DMS153 treated with DMSO at 0.1 percent for 48 hours (cell line): ENCODE data around the gene MYO9A.
"Not testable (repeated sequence)": the region's sequence is repeated elsewhere in the genome, so short reads cannot be mapped to it uniquely, and the experiment has no call there.

ENCODE experiments used
- DNase-seq: peaks from one replicate; lab custom pipeline; 2025; ENCODE audit not compliant: unreplicated experiment; lab: John Stamatoyannopoulos, UW

The MYO9A gene

DNA sequence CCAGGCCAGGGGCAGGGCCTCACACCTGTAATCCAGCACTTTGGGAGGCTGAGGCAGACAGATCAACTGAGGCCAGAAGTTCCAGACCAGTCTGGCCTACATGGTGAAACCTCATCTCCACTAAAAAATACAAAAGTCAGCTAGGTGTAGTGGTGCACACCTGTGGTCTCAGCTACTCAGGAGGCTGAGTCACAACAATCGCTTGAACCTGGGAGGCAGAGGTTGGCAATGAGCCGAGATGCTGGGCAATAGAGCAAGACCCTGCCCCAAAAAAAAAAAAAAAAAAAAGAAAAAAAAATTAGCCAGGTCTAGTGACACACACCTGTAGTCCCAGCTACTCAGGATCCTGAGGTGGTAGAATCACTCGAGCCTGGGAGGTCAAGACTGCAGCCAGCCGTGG lies 18.8 kb downstream of the MYO9A start:
- no peak for DNase-seq

DNA sequence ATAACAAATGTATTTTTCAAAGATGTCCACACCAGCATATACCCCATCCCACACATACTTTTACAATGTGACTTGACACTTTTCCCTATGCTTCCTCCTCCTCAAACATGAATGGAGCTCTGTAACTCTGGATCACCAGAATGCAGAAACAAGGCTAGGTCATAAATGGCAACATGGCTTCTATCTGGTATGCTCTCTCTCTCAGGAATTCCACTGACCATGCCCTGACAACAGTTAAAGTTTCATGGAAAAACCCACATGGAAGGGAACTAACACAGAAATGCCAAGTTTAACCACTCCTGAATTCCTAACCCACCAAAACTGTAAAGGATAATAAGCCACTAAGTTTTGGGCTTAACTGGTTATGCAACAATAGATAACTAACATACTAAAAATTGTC lies 19.9 kb downstream of the MYO9A start:
- DNase-seq: no peak

DNA sequence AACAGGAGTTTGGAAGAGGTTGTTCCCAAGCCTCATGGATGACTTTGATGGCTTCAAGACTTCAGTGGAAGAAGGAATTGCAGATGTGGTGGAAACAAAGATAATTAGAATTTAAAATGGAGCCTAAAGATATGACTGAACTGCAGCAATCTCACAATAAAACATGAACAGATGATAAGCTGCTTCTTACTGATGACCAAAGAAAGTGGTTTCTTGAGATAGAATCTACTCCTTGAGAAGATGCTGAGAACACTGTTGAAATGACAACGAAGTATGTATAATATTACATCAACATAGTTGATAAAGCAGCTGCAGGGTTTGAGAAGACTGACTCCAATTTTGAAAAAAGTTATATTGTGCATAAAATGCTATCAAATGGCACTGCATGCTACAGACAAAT lies 21.2 kb downstream of the MYO9A start:
- no peak for DNase-seq

- DNase-seq: no peak
These were observed 25.3 kb downstream of the MYO9A start for GRCh38 chr15:72092691-72093090.

- no peak for DNase-seq
These were observed 25.9 kb downstream of the MYO9A start for GRCh38 chr15:72092006-72092405.

- DNase-seq: no peak
These were observed 30.9 kb downstream of the MYO9A start for GRCh38 chr15:72086920-72087648.

DNA sequence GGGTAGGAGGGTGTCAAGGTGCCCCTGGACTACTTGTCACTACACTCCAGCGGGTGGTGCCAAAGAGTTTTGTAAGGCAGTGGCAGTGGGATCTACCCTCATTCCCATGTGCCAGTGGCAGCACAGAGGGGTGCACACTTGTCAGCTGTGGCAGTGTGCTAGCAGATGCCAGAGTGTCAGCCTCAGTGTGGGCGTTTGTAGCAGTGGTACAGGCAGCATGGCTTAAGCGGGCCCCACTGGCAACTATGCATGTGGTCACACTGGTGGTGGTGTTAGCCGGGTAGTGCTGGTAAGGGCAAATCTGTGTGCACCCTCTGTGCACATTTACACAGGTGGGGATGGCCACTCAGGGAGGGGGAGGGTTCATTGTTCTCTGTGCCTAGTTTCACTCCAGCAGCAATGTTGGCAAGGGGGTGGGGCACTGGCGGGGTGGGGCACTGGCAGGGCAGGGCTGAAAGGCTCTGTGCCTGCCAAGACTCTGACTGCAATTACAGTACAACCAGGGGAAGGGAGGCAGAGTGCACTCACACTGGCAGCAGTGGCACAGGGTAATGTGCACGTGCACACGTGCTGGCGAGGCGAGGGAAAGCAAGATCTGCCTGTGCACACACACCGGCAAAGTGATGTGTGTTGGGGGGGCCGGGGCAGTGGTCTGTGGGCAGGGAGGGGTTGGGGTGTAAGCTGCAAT lies 31.8 kb downstream of the MYO9A start:
- no peak for DNase-seq

DNA sequence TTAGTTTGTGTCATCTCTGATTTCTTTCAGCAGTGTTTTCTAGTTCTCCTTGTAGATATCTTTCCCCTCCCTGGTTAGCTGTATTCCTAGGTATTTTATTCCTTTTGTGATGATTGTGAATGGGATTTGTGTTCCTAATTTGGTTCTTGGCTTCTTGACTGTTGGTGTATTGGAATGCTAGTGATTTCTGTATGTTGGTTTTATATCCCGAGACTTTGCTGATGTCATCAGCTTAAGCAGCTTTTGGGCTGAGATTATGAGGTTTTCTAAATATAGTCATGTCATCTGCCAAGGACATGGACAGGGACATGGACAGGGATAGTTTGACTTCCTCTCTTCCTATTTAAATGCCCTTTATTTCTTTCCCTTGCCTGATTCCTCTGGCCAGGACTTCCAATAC lies 35.8 kb downstream of the MYO9A start:
- no peak for DNase-seq

DNA sequence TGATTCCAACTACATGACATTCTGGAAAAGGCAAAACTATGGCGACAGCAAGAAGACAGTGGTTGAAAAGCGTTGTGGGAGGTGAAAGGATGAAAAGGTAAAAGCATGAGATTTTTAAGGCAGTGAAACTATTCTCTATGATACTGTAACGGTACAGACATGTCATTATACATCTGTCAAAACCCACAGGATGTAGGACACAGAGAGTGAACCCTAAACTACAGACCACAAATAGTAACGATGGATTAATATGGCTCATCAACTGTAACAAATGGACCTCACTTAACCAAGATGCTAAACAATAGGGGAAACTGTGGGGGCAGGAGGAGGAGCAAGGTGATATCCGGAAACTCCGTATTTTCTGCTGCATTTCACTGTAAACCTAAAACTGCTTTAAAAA lies 39.1 kb downstream of the MYO9A start:
- DNase-seq: no peak

- DNase-seq: no peak
These were observed 40.0 kb downstream of the MYO9A start for GRCh38 chr15:72077950-72078349.

DNA sequence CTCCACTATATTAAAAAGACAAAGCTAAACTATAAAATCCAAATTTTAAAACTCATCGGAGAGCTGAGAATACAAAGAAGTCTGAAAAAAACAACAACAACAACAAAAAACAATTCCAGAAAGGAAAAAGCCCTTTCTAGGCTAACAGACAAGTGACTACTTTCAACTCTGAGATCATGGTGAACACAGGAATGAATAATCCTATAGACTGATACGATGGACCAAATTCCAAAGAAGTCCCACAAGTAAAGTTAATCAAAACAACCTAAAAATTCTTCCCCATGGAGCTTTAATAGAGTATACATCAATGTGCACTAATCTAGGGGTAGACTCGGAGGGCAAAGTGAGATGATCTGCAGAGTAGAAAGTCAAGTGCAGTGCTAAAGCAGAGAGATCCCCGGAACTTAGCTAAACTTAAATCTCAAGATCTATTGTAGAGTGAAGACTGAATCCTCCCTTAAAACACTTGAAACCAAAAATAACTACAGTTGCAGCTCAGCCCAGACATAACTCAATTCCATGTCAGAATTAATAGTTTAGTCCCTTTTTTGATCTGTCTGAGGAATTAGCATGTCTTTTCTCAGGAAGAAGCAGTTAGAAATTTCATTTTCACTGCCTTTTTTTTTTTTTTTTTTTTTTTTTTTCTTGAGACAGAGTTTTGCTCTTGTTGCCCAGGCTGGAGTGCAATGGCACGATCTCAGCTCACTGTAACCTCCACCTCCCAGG lies 43.5 kb downstream of the MYO9A start:
- no peak for DNase-seq

- DNase-seq: not testable (repeated sequence)
These were observed 46.5 kb downstream of the MYO9A start for GRCh38 chr15:72071448-72071825.

DNA sequence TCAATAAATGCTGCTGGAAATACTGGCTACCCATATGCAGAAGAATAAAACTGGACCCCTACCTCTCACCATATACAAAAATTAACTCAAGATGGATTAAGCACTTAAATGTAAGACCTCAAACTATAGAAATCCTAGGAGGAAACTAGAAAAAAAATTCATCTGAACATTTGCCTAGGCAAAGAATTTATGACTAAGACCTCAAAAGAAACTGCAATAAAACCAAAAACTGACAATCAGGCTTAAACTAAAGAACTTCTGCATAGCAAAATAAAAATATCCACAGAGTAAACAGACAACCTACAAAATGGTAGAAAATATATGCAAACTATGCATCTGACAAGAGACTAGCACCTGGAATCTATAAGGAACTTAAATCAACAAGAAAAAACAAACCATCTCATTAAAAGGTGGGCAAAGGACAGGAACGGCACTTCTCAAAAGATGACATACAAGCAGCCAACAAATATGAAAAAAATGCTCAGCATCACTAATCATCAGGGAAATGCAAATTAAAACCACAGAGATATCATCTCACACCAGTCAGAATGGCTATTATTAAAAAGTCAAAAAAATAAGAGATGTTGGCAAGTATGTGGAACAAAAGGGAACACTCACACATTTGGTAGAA lies 47.0 kb downstream of the MYO9A start:
- no peak for DNase-seq

DNA sequence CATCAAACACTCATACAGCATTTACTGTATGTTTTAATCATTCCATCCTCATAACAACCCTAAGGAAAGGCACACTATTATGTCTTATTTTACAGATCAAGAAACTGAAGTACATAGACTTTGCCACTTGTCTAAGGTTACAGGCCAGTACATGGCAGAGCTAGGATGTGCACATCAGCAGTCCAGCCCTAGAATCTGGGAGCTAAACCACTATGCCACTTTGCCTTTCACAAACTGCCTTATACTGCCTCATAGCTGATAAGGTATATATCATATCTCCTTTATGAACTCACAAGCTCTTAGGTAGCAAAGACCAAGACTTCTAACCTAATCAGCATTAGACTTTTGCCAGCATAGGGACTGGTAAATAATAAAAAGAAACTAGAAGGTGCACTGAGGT lies 49.1 kb downstream of the MYO9A start:
- DNase-seq: no peak

GRCh38 chr15:72065801-72066200 lies 52.1 kb downstream of the MYO9A start:
- DNase-seq: no peak

DNA sequence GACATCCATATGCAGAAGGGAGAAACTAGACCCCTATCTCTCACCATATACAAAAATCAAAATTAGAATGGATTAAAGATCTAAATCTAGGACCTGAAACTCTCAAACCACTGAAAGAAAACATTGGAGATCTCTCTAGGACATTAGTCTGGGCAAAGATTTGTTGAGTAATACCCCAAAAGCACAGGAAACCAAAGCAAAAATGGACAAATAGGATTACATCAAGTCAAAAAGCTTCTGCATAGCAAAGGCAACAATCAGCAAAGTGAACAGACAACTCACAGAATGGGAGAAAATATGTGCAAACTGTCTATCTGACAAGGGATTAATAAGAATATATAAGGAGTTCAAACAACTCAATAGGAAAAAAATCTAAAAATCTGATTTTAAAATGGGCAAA lies 54.8 kb downstream of the MYO9A start:
- no peak for DNase-seq

GRCh38 chr15:72062319-72062718 lies 55.6 kb downstream of the MYO9A start:
- DNase-seq: no peak

DNA sequence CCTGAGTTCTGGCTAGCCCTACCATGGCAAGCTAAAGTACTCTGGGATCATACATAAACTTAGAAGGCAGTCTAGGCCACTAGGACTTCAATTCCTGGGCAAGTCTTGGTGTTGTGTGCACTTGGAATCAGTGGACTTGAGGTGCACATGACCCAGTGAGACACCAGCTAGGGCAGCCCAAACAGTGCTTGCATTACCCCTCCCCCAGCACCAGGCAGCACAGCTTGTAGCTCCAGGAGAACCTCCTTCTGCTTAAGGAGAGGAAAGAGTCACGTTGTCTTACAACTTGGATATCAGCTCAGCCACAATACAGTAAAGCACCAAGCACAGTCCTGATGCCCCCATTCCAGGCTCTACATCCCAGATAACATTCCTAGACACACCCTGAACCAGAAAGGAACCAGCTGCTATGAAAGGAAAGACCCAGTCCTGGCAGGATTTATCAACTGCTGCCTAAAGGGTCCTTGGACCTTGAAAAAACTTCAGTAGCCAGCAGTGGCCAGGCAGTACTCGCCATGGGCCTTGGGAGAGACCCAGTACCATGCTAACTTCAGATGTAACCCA lies 57.2 kb downstream of the MYO9A start:
- no peak for DNase-seq

DNA sequence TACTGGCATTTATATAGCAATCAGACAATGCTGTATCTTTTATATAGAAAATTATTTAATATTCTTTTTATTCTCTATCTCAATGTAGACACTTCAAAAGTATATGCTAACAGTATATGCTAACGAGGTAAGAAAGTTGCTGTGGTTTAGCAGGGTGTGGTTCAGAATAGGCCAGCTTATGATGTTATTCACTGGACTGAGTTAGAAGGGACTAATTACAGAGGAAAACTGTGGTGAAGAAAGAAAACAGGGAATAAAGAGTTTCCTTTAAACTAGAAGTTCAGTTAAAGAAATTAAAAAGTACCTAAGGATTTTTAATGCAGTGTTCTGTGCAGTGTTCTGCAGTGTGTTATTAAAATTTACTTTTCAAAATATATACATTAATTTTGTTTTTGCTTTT lies 59.4 kb downstream of the MYO9A start:
- no peak for DNase-seq

- no peak for DNase-seq
These were observed 60.3 kb downstream of the MYO9A start for GRCh38 chr15:72057548-72058091.

- DNase-seq: not testable (repeated sequence)
These were observed 61.7 kb downstream of the MYO9A start for GRCh38 chr15:72056217-72056616.
